Keratinocyte (primary cell): ENCODE data around the gene ACACB. TPM values are rescaled to one million over a fixed set of nuclear protein-coding genes. Genes with fewer than 3 reads are reported as not detected.

Source experiments
- DNase-seq: peaks from one replicate; pipeline ENCODE4 v3.0.0-alpha.2; 2011; ENCODE audit warnings: low read depth, missing footprints, low spot score
- FAIRE-seq: peaks from 2 replicates; lab custom pipeline; 2011; peaks lifted over from hg19 to GRCh38; lab: Jason Lieb, UNC
- H2AFZ ChIP-seq: 2 replicates; pipeline ENCODE4 v1.6.0; 2012; ENCODE audit warnings: low read length, control low read depth, inconsistent platforms; ENCODE audit not compliant: control insufficient read depth
- H3K27ac ChIP-seq: 2 replicates; pipeline ENCODE4 v1.5.1; 2011; ENCODE audit warnings: low read length; ENCODE audit not compliant: control insufficient read depth, insufficient read depth
- H3K27me3 ChIP-seq: 3 replicates; pipeline ENCODE4 v1.6.0; 2011; ENCODE audit warnings: low read length; ENCODE audit not compliant: control insufficient read depth, insufficient read depth; ENCODE audit errors: extremely low read depth
- H3K36me3 ChIP-seq, 2 experiments: 2 replicates in 1 of 2; 3 replicates in 1 of 2; pipeline ENCODE4 v1.5.1; 2011; ENCODE audit warnings: low read length in 2 of 2, mild to moderate bottlenecking in 1 of 2; ENCODE audit not compliant: control insufficient read depth in 2 of 2, insufficient read depth in 2 of 2; ENCODE audit errors: extremely low read depth in 1 of 2
- H3K4me1 ChIP-seq: 3 replicates; pipeline ENCODE4 v1.5.1; 2011; ENCODE audit warnings: low read length; ENCODE audit not compliant: control insufficient read depth, insufficient read depth; ENCODE audit errors: extremely low read depth
- H3K4me2 ChIP-seq: 3 replicates; pipeline ENCODE4 v1.6.0; 2011; ENCODE audit warnings: low read depth, low read length; ENCODE audit not compliant: control insufficient read depth, insufficient read depth; ENCODE audit errors: extremely low read depth
- H3K4me3 ChIP-seq, 3 experiments: fragments of 200-600 bp in 1 of 3; sonication (generic) in 1 of 3; 2 replicates in 2 of 3; 3 replicates in 1 of 3; pipeline ENCODE4 v1.5.1; 2011 to 2016; ENCODE audit warnings: low read length in 3 of 3, mild to moderate bottlenecking in 3 of 3, control low read depth in 2 of 3, inconsistent platforms in 1 of 3, low read depth in 1 of 3, mixed read lengths in 1 of 3, mixed run types in 1 of 3, moderate library complexity in 1 of 3; ENCODE audit not compliant: control insufficient read depth in 2 of 3, insufficient read depth in 2 of 3; ENCODE audit errors: extremely low read depth in 1 of 3
- H3K79me2 ChIP-seq: 2 replicates; pipeline ENCODE4 v1.6.0; 2012; ENCODE audit warnings: low read length; ENCODE audit not compliant: control insufficient read depth, insufficient read depth
- H3K9ac ChIP-seq: 3 replicates; pipeline ENCODE4 v1.6.0; 2011; ENCODE audit warnings: low read length; ENCODE audit not compliant: control insufficient read depth, insufficient read depth; ENCODE audit errors: extremely low read depth
- H3K9me1 ChIP-seq: 3 replicates; pipeline ENCODE4 v1.6.0; 2011; ENCODE audit warnings: low read length; ENCODE audit not compliant: control insufficient read depth, insufficient read depth; ENCODE audit errors: extremely low read depth
- H3K9me3 ChIP-seq: 2 replicates; pipeline ENCODE4 v1.5.1; 2012; ENCODE audit warnings: low read depth, low read length; ENCODE audit not compliant: control insufficient read depth
- H4K20me1 ChIP-seq: 3 replicates; pipeline ENCODE4 v1.6.0; 2011; ENCODE audit warnings: low read length; ENCODE audit not compliant: control insufficient read depth, insufficient read depth; ENCODE audit errors: extremely low read depth
- CTCF ChIP-seq, 3 experiments: IDR thresholded peaks in 1 of 3; conservative IDR thresholded peaks in 1 of 3; optimal IDR thresholded peaks in 1 of 3; 2 replicates in 2 of 3; 3 replicates in 1 of 3; pipeline versions ENCODE3 to v1.5.1; 2011; ENCODE audit warnings: low read length in 3 of 3, mild to moderate bottlenecking in 3 of 3, moderate library complexity in 2 of 3, control low read depth in 1 of 3, inconsistent platforms in 1 of 3; ENCODE audit not compliant: insufficient read depth in 2 of 3; ENCODE audit errors: extremely low read depth in 1 of 3
- EZH2 ChIP-seq: IDR thresholded peaks from one replicate; pipeline ENCODE4 v1.6.1; 2012; ENCODE audit warnings: inconsistent platforms, mild to moderate bottlenecking, low read length, moderate library complexity
- dilution Hi-C: fragments of 300-500 bp; cut with MboI; formaldehyde crosslinking; loops from one replicate; pipeline ENCODE4 v1.7.0; 2020; ENCODE audit warnings: low sequenced_read_pairs; ENCODE audit not compliant: extremely low pct_ligation_motif_present
- polyA plus RNA-seq, 5 experiments: library from polyadenylated mRNA; depleted of rRNA in 3 of 5; stranded (reverse) in 3 of 5; stranded (forward) in 1 of 5; unstranded in 1 of 5; fragments of >200 nt; gene quantifications; 1 replicate in 1 of 5; 2 replicates in 3 of 5; 3 replicates in 1 of 5; pipeline versions ENCODE4 v1.2.1 to v1.2.3, GENCODE V29; 2011 to 2012; ENCODE audit warnings: missing spikeins in 2 of 5, low read depth in 1 of 5, low replicate concordance in 1 of 5

ACACB gene
- polyA plus RNA-seq, 1 donor (not counting 4 experiments of a cell fraction or from before 2014, with no cell fraction given): 1.3 TPM

GRCh38 chr12:109097435-109098182 is 18.8 kb upstream of the ACACB start, which contains the start of gene UNG:
Gene UNG (plus strand): TSS chr12:109097597. CDS start chr12:109097680, 83 bp downstream.
- no peaks in the 10 kb centered on the region for H4K20me1 ChIP-seq
- no peaks in the 10 kb centered on the region for H3K9me3 ChIP-seq
- peak within 1 kb of the TSS; percentile 55 for H3K27ac ChIP-seq
- peaks cover 6% of the 10 kb centered on the region in 2 experiments for H3K36me3 ChIP-seq
- peak; percentile 5 for FAIRE-seq
- H3K4me2 ChIP-seq: peak within 1 kb of the TSS; percentile 93
- peak within 1 kb of the TSS; percentile 70 for H3K9ac ChIP-seq
- peaks cover 6% of the 10 kb centered on the region for H3K79me2 ChIP-seq
- no peaks in the 10 kb centered on the region for H3K27me3 ChIP-seq
- peak; percentile 56 for DNase-seq
- TF ChIP-seq CTCF (optimal IDR thresholded peaks at IDR 0.05 in 1 of 3, IDR thresholded peaks at IDR 0.05 in 1 of 3, conservative IDR thresholded peaks at IDR 0.05 in 1 of 3; ENCODE audit: extremely low read depth in 1 of 3, insufficient read depth in 2 of 3, low read length in 3 of 3): no peak
- TF ChIP-seq EZH2: no peak
- H2AFZ ChIP-seq: peak within 1 kb of the TSS; percentile 67
- peaks cover 11% of the 10 kb centered on the region for H3K4me1 ChIP-seq
- dilution Hi-C loops: no loop called here
- H3K9me1 ChIP-seq: no peaks in the 10 kb centered on the region
- peak within 1 kb of the TSS; percentile 72 to 77 (median 75) for H3K4me3 ChIP-seq

DNA sequence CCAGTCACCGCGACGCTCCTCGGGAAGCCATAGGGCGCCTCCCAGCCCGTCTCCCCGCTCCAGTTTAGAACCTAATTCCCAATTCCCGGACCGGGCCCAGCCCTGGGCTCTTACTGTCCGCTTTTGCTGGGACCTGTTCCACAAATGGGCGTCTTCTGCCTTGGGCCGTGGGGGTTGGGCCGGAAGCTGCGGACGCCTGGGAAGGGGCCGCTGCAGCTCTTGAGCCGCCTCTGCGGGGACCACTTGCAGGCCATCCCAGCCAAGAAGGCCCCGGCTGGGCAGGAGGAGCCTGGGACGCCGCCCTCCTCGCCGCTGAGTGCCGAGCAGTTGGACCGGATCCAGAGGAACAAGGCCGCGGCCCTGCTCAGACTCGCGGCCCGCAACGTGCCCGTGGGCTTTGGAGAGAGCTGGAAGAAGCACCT is 18.2 kb upstream of the ACACB start:
- H3K9me3 ChIP-seq: no peaks in the 10 kb centered on the region
- no peaks in the 10 kb centered on the region for H3K9me1 ChIP-seq
- H3K79me2 ChIP-seq: peaks cover under 1% of the 10 kb centered on the region
- no peaks in the 10 kb centered on the region for H3K27me3 ChIP-seq
- H3K27ac ChIP-seq: peak overlapping the region; percentile 55
- peaks cover 6% of the 10 kb centered on the region for H3K4me1 ChIP-seq
- H3K36me3 ChIP-seq: peaks cover 6% of the 10 kb centered on the region in 2 experiments
- H3K4me3 ChIP-seq: peak overlapping the region; percentile 72 to 77 (median 75)
- FAIRE-seq: no peak
- no peaks in the 10 kb centered on the region for H4K20me1 ChIP-seq
- H3K4me2 ChIP-seq: peak overlapping the region; percentile 93
- TF ChIP-seq EZH2: no peak
- TF ChIP-seq CTCF (optimal IDR thresholded peaks at IDR 0.05 in 1 of 3, IDR thresholded peaks at IDR 0.05 in 1 of 3, conservative IDR thresholded peaks at IDR 0.05 in 1 of 3; ENCODE audit: extremely low read depth in 1 of 3, insufficient read depth in 2 of 3, low read length in 3 of 3): no peak
- no peak for DNase-seq
- peak overlapping the region; percentile 70 for H3K9ac ChIP-seq
- H2AFZ ChIP-seq: peak overlapping the region; percentile 67
- dilution Hi-C loops: no loop called here
